Endothelial cell of umbilical vein (primary cell): ENCODE data around the gene C1orf115. TPM values are rescaled to one million over a fixed set of nuclear protein-coding genes. Genes with fewer than 3 reads are reported as not detected.

Source experiments
- BruUV-seq: library from RNA; stranded (reverse); fragments of 400-500 nt; replicated peaks from 2 replicates; lab custom pipeline; 2021; lab: Mats Ljungman, UMichigan
- CTCF ChIA-PET: fragments of 300-600, 350-600 bp; sonication (Branson Sonifier 250); formaldehyde crosslinking; loops from one replicate; lab custom pipeline; 2021; ENCODE audit warnings: antibody characterized with exemption, inconsistent platforms; lab: Charles Lee
- POLR2A ChIA-PET: fragments of 300-600, 350-600 bp; sonication (Branson Sonifier 250); formaldehyde crosslinking; loops from one replicate; lab custom pipeline; 2021; ENCODE audit warnings: antibody characterized with exemption, inconsistent platforms; lab: Charles Lee
- DNase-seq: peaks from one replicate; pipeline ENCODE4 v3.0.0-alpha.2; 2011; ENCODE audit warnings: low read depth, low spot score
- FAIRE-seq: peaks from 2 replicates; lab custom pipeline; 2011; peaks lifted over from hg19 to GRCh38; lab: Jason Lieb, UNC
- H2AFZ ChIP-seq: 2 replicates; pipeline ENCODE4 v1.6.0; 2012; ENCODE audit warnings: low read depth, low read length, control low read depth, inconsistent platforms
- H3K27ac ChIP-seq: 2 replicates; pipeline ENCODE4 v1.5.1; 2011; ENCODE audit warnings: low read depth, mild to moderate bottlenecking, control low read depth, low read length, moderate library complexity; ENCODE audit not compliant: insufficient read depth
- H3K27me3 ChIP-seq, 2 experiments: 2 replicates each; pipeline versions ENCODE4 v1.6.0 to v1.6.1; 2011; ENCODE audit warnings: low read length in 2 of 2, mixed read lengths in 1 of 2; ENCODE audit not compliant: control insufficient read depth in 2 of 2, insufficient read depth in 2 of 2
- H3K36me3 ChIP-seq, 2 experiments: 2 replicates in 1 of 2; 3 replicates in 1 of 2; pipeline ENCODE4 v1.5.1; 2011; ENCODE audit warnings: low read length in 2 of 2, mild to moderate bottlenecking in 1 of 2, moderate library complexity in 1 of 2; ENCODE audit not compliant: control insufficient read depth in 2 of 2, insufficient read depth in 2 of 2; ENCODE audit errors: extremely low read depth in 1 of 2
- H3K4me1 ChIP-seq: 3 replicates; pipeline ENCODE4 v1.5.1; 2011; ENCODE audit warnings: mild to moderate bottlenecking, low read length; ENCODE audit not compliant: control insufficient read depth, insufficient read depth; ENCODE audit errors: extremely low read depth
- H3K4me2 ChIP-seq: 2 replicates; pipeline ENCODE4 v1.6.1; 2011; ENCODE audit warnings: low read length, control low read depth, mixed read lengths; ENCODE audit not compliant: insufficient read depth
- H3K4me3 ChIP-seq, 3 experiments: fragments of 200-600 bp in 1 of 3; sonication (generic), shearing (Covaris generic) in 1 of 3; replicated peaks in 1 of 3; 2 replicates each; pipeline ENCODE4 v1.5.1; 2011 to 2016; ENCODE audit warnings: control low read depth in 3 of 3, low read length in 3 of 3, mild to moderate bottlenecking in 2 of 3, inconsistent platforms in 1 of 3, low read depth in 1 of 3, moderate library complexity in 1 of 3; ENCODE audit not compliant: insufficient read depth in 1 of 3
- H3K79me2 ChIP-seq: 2 replicates; pipeline ENCODE4 v1.6.0; 2012; ENCODE audit warnings: low read length, inconsistent platforms; ENCODE audit not compliant: control insufficient read depth, insufficient read depth
- H3K9ac ChIP-seq: replicated peaks from 2 replicates; pipeline ENCODE3; 2011; ENCODE audit warnings: low read length, control low read depth; ENCODE audit not compliant: insufficient read depth; ENCODE audit errors: extremely low read depth
- H3K9me1 ChIP-seq: replicated peaks from 3 replicates; pipeline ENCODE4 v1.6.0; 2011; ENCODE audit warnings: mild to moderate bottlenecking, low read length; ENCODE audit not compliant: control insufficient read depth, insufficient read depth; ENCODE audit errors: extremely low read depth
- H3K9me3 ChIP-seq: replicated peaks from 2 replicates; pipeline ENCODE4 v1.5.1; 2012; ENCODE audit warnings: low read length, inconsistent platforms; ENCODE audit not compliant: control insufficient read depth, insufficient read depth
- H4K20me1 ChIP-seq: replicated peaks from 2 replicates; pipeline ENCODE3; 2011; ENCODE audit warnings: mild to moderate bottlenecking, low read length; ENCODE audit not compliant: control insufficient read depth, insufficient read depth; ENCODE audit errors: extremely low read depth
- EZH2 ChIP-seq: IDR thresholded peaks from 2 replicates; pipeline ENCODE4 v1.6.1; 2012; ENCODE audit warnings: borderline replicate concordance, low read depth, mild to moderate bottlenecking, moderate library complexity, low read length, inconsistent platforms; ENCODE audit not compliant: severe bottlenecking
- FOS ChIP-seq: IDR thresholded peaks from 2 replicates; pipeline ENCODE4 v1.6.1; 2011; ENCODE audit warnings: mild to moderate bottlenecking, low read length, moderate library complexity, borderline replicate concordance; ENCODE audit not compliant: insufficient read depth
- GATA2 ChIP-seq: IDR thresholded peaks from 2 replicates; pipeline ENCODE4 v1.7.0; 2011; ENCODE audit warnings: low read depth, mild to moderate bottlenecking, moderate library complexity, mixed read lengths, low read length; ENCODE audit not compliant: insufficient read length, insufficient read depth
- JUN ChIP-seq: IDR thresholded peaks from 2 replicates; pipeline ENCODE4 v1.6.1; 2011; ENCODE audit warnings: borderline replicate concordance, low read depth; ENCODE audit not compliant: insufficient read length, insufficient read depth
- MAX ChIP-seq: IDR thresholded peaks from 2 replicates; pipeline ENCODE4 v1.6.1; 2011; ENCODE audit not compliant: insufficient read depth, insufficient read length
- MYC ChIP-seq: IDR thresholded peaks from one replicate; pipeline ENCODE4 v1.6.1; 2011; ENCODE audit warnings: mild to moderate bottlenecking, low read depth, low read length
- POLR2A ChIP-seq: IDR thresholded peaks from 2 replicates; pipeline ENCODE4 v1.6.1; 2012; ENCODE audit warnings: low read depth, mild to moderate bottlenecking, control low read depth, low read length
- POLR2AphosphoS5 ChIP-seq: IDR thresholded peaks from 2 replicates; pipeline ENCODE4 v1.6.1; 2012; ENCODE audit warnings: low read depth, mild to moderate bottlenecking, control low read depth, low read length, moderate library complexity; ENCODE audit not compliant: insufficient read depth
- dilution Hi-C: fragments of 300-500 bp; cut with MboI; formaldehyde crosslinking; loops from one replicate; pipeline ENCODE4 v1.15.0; 2019; ENCODE audit warnings: low sequenced_read_pairs; ENCODE audit not compliant: extremely low pct_ligation_motif_present
- intact Hi-C: fragments of 100-400 bp; cut with micrococcal nuclease; formaldehyde crosslinking; loops from one replicate; pipeline ENCODE4 v1.10.0; 2022
- polyA plus RNA-seq, 4 experiments: library from polyadenylated mRNA; depleted of rRNA in 3 of 4; stranded (reverse) in 3 of 4; unstranded in 1 of 4; fragments of >200 nt; gene quantifications; 2 replicates each; pipeline versions ENCODE4 v1.2.1 to v1.2.3, GENCODE V29; 2011 to 2012; ENCODE audit warnings: missing spikeins in 1 of 4
- total RNA-seq: library from RNA; stranded (reverse); gene quantifications from 2 replicates; pipeline ENCODE4 v1.2.3, GENCODE V29; 2021
- TF ChIP-seq, protein P1 (sequence below), 2 donors: IDR thresholded peaks; 1 replicate in 1 of 2; 2 replicates in 1 of 2; pipeline ENCODE4 v1.5.1; 2011; ENCODE audit warnings: low read length in 2 of 2, mild to moderate bottlenecking in 2 of 2, moderate library complexity in 2 of 2, control low read depth in 1 of 2, inconsistent platforms in 1 of 2, low read depth in 1 of 2; ENCODE audit not compliant: insufficient read depth in 1 of 2; ENCODE audit errors: extremely low read depth in 1 of 2

Gene C1orf115
- total and polyA plus RNA-seq, 2 donors (not counting 3 experiments of a cell fraction or from before 2014, with no cell fraction given) = 11.1 to 16.4 TPM

- Histone ChIP-seq H4K20me1 (no peaks in the 10 kb centered on the region), H3K4me2 (no peak overlapping the region), H3K9me3 (no peaks in the 10 kb centered on the region), H3K9ac (no peak overlapping the region), H3K27me3 (no peaks in the 10 kb centered on the region), H3K36me3 (no peaks in the 10 kb centered on the region), H3K4me3 (no peak overlapping the region), H3K27ac (no peak overlapping the region), H3K79me2 (no peaks in the 10 kb centered on the region), H2AFZ (no peak overlapping the region), H3K4me1 (no peaks in the 10 kb centered on the region), H3K9me1 (no peaks in the 10 kb centered on the region)
- ChIA-PET POLR2A (no interaction called here), CTCF (interaction anchor here (1.1 to 1.9 kb wide), 3 partner anchors 10 to 25 kb away, joined by 3 to 8 read pairs (median 4); no protein-coding TSS in a partner anchor)
- no peak for FAIRE-seq
- dilution Hi-C loops (no loop called here), intact Hi-C loops (no loop called here)
- TF ChIP-seq MAX (no peak), EZH2 (no peak), GATA2 (no peak)
- no TSS peak for BruUV-seq
- DNase-seq = no peak
These were observed 18.1 kb downstream of the C1orf115 start for GRCh38 chr1:220708244-220708643.

- Histone ChIP-seq H3K27ac (no peak overlapping the region), H3K4me3 (no peak overlapping the region), H4K20me1 (no peaks in the 10 kb centered on the region), H3K4me2 (no peak overlapping the region), H3K9me1 (no peaks in the 10 kb centered on the region), H3K36me3 (no peaks in the 10 kb centered on the region), H3K4me1 (no peaks in the 10 kb centered on the region), H2AFZ (no peak overlapping the region), H3K9me3 (no peaks in the 10 kb centered on the region), H3K79me2 (no peaks in the 10 kb centered on the region), H3K9ac (no peak overlapping the region), H3K27me3 (no peaks in the 10 kb centered on the region)
- POLR2A ChIA-PET = no interaction called here
- FAIRE-seq = no peak
- BruUV-seq = no TSS peak
- intact Hi-C loops = no loop called here
- dilution Hi-C loops = no loop called here
- no peak for TF ChIP-seq POLR2AphosphoS5
- TF ChIP-seq MYC = no peak
- no peak for TF ChIP-seq MAX
- TF ChIP-seq GATA2 = no peak
- TF ChIP-seq POLR2A = no peak
- no peak for TF ChIP-seq EZH2
- TF ChIP-seq JUN = no peak
- TF ChIP-seq, protein P1, sequence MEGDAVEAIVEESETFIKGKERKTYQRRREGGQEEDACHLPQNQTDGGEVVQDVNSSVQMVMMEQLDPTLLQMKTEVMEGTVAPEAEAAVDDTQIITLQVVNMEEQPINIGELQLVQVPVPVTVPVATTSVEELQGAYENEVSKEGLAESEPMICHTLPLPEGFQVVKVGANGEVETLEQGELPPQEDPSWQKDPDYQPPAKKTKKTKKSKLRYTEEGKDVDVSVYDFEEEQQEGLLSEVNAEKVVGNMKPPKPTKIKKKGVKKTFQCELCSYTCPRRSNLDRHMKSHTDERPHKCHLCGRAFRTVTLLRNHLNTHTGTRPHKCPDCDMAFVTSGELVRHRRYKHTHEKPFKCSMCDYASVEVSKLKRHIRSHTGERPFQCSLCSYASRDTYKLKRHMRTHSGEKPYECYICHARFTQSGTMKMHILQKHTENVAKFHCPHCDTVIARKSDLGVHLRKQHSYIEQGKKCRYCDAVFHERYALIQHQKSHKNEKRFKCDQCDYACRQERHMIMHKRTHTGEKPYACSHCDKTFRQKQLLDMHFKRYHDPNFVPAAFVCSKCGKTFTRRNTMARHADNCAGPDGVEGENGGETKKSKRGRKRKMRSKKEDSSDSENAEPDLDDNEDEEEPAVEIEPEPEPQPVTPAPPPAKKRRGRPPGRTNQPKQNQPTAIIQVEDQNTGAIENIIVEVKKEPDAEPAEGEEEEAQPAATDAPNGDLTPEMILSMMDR (IDR thresholded peaks at IDR 0.05; ENCODE audit: extremely low read depth in 1 of 2, insufficient read depth in 1 of 2, low read depth in 1 of 2, low read length in 2 of 2) = no peak
- TF ChIP-seq FOS = no peak
- CTCF ChIA-PET = interaction anchor here (1.1 to 1.9 kb wide), 3 partner anchors 11 to 24 kb away, joined by 3 to 8 read pairs (median 4); no protein-coding TSS in a partner anchor
- DNase-seq = no peak
These were observed 19.0 kb downstream of the C1orf115 start for GRCh38 chr1:220708936-220709801.
